Activated CD4-positive, alpha-beta T cell treated with anti-CD3 and anti-CD28 coated beads, Interleukin-2, Interleukin-4, amounts not matched to agents 100 ng/mL and 50 ng/mL, durations not matched to agents 16 hours and 8 hours (primary cell): Measurements from ENCODE around the gene MTSS2.

ENCODE experiments used
- DNase-seq: peaks from one replicate; pipeline ENCODE4 v3.0.0-alpha.2; 2020; ENCODE audit warnings: low spot score

Gene MTSS2

GRCh38 chr16:70670175-70670574 is 15.7 kb downstream of the MTSS2 start:
- DNase-seq: no peak

GRCh38 chr16:70665806-70666735 is 19.8 kb downstream of the MTSS2 start:
- no peak for DNase-seq

DNA sequence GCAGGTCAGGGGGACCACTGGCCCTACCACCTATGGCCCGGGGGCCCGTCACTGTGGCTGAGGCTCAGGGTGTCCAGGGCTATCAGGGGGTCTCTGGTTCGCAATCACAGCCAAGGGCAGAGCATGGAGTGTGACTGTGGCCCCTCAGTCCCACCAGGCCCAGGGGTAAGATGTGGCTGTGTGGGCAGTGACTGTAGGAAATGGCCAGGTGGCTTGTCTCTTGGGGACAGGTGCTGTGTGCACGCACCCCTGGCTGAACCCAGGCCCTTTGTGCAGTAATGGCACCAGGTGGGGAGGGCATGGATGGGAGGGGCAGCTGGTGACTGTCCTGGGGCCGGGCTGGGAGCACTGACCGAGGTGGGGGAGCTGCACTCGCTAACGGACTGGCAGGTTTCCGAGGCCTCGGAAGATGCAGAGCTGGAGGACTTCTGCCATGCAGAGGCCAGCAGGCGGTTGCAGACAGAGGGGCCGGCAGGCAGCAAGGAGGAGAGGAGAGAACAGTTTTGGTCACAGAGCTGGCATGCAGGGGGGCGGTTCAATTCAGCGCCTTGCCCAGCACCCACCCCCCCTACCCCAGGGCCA is 20.6 kb downstream of the MTSS2 start:
- no peak for DNase-seq

DNA sequence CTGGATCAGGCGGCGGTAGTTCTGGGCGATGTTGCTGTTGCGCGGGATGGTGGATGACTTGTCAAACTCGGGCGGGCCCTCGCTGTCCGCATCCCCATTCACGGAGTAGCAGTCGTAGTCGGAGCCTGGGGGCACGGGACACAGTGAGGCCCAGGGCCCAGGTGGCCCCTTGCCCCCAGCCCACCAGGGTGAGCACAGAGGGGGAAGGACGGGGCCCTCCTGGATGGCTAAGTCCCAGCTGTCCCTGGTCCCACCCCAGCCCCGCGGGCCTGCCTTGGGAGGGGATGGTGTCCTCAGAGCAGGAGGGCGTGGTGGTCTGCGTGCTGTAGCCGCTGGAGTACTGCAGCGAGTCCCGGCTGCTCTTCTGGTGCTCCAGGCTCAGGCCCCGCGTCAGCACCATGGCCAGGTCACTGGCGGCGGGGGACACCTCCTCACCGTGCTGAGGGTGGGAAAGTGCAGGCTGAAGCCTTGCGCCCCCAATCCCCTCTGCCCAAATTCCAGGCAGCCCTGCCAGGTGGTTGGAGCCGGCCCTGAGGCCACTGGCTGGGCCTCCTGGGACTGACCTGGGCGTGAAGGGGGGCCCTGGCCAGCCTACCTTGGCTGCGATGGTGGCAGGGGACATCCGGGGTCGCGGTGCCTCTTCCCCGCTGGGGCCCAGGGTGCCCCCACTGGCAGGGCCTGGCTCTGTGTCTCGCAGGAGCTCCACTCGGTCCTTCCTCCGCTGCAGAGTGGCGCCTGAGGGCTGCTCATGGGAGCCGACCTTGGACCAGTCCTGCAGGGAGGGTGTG is 21.3 kb downstream of the MTSS2 start:
- no peak for DNase-seq

DNA sequence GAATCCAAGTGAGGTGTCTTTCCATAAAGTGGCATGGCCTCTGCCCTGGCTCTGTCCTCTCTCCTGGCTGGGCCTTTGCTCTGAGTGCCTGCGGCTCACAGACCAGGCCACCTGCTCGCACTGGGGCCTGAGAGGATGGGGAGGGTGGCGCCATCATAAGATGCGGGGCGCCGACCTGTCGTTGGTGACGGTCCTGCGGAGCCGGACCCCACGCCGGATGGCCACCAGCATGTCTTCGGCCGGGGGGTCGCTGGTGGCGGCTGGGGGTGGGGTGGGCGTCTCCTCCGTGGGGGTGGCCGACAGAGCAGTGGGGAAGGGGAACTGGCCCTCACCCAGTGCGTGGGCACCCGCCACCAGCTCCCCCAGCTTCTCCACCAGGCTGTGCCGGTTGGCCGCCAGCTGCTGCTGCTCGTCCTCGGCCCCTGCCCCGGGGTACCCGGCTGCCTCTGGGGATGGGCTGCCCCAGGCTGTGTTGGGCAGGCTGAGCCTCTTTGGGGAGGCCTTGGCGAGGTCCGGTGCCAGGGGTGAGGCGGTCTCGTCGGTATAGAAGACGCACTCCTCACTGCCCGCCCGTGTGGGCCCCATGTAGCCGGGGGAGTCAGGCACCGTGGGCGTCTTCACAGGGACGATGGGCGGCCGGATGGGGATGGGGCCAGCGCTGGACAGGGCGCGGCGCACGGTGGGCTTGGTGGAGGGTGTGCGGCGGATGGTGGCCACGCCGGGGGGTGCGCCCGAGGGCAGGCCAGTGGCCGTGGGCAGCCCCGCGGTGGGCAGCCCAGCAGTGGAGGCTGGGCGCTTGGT is 22.1 kb downstream of the MTSS2 start:
- no peak for DNase-seq

GRCh38 chr16:70662991-70663523 is 22.8 kb downstream of the MTSS2 start:
- DNase-seq: no peak

DNA sequence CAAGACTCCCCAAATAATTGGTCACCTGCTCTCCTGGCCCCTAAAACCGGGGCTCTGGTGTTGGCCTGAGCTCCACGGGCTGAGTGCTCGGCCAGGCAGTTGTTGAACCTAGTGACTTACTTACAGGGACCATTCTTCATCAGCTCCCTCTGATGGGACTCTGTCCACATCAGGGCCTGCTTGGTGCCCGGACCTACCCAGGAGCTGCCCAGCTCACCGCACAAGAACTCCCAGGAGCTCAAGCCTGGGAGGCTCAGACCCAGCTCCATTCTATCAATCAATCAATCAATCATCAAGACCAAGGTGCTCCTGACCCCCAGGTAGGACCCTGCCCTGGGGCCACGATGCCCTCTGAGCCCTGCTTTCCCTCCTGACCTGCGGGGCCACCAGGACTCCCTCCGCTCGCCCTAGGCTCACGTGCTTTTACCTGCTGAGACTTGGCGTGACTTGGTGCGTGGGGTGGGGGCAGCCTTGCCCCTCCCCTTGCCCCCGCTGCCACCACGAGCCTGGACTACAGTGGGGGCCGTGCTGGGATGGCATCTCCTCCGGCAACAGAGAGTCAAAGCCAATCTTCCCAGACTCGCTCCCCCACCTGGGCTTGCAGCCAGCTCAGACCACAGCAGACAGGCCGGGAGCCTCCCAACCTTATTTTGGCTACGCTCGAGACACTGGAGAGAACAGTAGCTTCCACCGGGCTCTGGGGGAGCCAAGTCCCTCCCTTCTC is 23.8 kb downstream of the MTSS2 start:
- no peak for DNase-seq

DNA sequence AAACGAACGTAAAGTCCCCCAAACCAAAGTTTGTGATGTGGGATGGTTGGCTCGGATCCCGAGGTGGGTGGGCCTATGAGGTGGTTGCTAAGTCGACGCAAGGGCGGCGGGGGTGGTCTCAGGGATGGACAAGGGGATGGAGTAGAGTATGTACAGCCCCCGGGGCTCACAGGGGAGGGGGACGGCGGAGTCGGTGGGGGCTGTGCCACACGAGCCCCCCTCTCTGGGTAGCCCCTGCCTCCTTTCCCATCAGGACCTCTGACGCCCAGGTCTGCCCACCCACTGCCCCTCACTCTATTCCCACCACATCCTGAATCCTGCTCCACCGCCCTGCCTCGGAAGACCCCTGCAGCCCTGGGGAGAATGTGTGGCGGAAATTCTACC is 24.3 kb downstream of the MTSS2 start:
- DNase-seq: no peak

DNA sequence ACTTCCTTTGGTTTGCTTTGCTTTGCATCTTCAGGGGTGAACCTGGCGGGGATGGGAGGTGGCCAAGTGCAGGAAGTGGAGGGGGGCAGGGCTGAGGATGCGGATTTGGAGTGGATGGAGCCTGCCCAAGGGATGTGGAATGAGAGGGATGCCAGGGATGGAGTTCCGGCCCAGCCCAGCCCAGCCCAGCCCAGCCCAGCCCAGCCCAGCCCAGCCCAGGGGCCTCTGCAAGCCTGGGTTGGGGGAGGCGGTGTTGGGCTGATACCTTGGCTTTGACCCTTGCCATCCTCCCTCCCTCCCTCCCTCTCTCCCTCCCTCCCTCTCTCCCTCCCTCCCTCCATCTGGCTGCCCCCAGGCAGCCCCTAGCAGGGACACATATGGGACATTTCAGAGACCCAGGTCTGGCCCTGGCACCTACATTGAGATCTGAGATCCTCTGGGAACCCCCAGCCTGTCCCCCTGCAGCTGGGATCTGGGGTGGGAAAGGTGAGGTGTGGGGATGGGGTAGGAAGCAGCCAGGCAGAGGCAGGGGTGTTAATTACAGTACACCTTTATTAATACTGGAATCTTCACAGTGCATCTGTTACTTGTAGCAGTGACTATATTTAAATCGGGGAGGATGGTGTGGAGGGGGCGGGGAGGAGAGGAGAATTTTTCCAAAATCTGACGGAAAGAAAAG is 25.0 kb downstream of the MTSS2 start:
- DNase-seq: no peak

GRCh38 chr16:70659953-70660671 is 25.7 kb downstream of the MTSS2 start:
- no peak for DNase-seq

- no peak for DNase-seq
These were observed 26.3 kb downstream of the MTSS2 start for GRCh38 chr16:70659546-70659945.

DNA sequence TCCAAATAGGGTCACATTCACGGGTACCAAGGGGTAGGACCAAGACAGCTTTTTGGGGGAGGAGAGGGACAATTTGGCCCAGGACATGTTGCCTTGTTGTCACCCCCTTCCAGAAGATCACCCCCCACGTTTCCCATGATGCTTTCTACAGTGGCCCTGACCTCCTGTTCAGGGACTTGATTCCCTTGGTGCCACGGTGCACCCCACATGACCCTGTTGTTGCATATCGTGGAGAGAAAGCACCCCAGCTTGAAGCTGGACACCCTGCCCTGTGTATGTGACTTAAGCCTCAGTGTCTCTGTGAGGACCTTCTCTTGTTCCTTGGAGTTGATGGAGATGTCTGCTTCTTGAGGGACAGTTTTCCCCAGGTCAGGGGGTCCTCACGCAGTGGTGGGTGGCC is 26.9 kb downstream of the MTSS2 start:
- no peak for DNase-seq

- no peak for DNase-seq
These were observed 27.9 kb downstream of the MTSS2 start for GRCh38 chr16:70657956-70658355.

DNA sequence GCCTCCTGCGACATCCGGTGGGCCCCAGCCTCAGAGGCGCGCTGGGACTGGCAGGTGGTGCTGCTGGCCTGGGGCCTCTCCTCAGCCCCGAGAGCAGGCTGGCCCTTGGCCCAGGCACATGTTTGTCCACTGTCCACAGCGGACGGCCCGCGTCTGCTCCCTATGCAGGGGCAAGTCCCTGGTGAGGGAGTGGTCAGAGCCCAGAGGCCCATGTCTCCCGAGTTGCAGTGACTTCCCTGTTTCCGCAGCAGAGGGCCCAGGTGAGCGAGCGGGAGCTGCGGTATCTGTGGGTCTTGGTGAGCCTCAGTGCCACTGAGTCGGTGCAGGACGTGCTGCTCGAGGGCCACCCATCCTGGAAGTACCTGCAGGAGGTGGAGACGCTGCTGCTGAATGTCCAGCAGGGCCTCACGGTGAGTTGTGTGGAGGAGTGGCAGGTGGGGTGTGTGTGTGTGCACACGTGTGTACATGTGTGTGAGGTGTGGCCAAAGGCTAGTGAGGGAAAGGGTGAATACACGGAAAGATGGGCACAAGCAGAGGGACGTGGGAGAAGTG is 29.1 kb downstream of the MTSS2 start:
- DNase-seq: no peak

DNA sequence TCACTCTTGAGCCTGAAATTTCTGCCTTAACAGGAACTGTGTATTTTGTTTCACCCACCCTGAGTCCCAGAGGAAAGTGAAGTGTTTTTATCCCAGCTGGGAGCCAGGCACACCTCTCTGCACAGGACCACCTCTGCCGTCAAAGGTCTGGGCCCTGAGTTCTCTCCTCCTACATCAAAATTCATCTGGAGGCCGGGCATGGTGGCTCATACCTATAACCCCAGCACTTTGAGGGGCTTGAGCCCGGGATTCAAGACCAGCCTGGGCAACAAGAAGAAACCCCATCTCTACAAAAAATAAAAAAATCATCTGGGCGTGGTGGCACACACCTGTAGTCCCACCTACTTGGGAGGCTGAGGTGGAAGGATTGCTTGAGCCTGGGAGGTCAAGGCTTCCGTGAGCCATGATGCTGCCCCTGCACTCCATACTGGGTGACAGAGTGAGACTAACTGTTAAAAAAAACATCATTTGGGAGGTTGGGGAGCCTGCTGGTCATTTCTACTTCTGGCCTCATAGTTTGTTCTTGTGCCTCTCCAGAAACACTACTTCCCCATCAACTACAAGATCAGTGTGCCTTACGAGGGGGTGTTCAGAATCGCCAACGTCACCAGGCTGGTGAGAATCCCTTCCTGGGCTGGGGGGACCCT is 29.7 kb downstream of the MTSS2 start:
- DNase-seq: no peak

DNA sequence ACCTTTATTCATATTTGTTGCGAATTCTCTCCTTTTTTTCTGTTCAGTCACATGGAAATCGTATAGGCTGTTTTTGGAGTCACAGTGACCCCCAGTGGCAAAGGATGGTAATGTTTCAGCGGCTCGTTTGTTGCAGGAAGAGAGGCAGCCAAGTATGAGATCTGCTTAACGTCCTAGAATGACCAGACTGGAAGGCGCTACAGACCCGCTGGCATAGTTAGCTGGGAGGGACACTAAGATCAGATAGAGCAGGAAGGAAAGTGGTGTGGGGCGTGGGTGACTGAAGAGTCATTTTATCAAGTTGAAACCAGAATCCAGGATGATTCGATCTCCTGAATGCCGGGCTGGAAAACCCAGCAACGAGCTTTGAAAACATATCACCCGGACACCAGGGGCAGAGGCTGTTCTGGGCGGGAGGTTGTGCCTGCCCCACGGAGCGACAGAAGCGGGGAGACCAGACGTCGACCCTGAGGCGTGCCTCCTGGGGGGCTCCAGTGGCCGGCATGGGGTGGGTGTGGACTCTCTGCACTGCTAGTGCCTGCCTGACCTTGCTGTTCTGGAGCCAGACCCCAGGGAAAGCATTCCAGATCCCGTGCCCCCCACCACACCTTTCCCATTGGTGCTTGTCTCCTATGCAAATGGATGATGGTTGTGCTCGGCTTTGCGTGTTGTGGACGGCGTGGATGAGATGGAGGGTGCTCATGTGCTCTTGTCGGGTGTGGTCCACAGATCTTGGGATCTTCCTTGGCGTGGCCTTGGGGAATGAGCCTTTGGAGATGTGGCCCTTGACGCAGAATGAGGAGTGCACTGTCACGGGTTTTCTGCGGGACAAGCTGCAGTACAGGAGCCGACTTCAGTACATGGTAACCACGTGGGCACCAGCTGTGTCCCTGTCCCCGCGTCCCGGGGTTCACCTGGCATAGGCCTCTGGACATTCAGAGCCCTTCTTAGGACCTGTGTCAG is 31.8 kb downstream of the MTSS2 start:
- peak; percentile 87 for DNase-seq

DNA sequence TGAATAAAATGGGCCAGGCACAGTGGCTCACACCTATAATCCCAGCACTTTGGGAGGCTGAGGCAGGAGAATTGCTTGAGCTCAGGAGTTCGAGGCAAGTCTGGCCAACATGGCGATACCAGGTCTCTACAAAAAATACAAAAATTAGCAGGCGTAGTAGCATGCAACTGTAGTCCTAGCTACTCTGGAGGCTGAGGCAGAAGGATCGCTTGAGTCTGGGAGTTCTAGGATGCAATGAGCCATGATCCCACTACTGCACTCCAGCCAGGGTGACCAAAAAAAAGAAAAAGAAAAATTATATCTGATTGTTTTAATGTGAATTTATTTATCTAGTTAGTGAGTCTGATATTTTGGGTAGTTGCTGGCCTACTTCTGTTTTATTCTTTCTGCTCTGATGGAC is 32.4 kb downstream of the MTSS2 start:
- DNase-seq: no peak

DNA sequence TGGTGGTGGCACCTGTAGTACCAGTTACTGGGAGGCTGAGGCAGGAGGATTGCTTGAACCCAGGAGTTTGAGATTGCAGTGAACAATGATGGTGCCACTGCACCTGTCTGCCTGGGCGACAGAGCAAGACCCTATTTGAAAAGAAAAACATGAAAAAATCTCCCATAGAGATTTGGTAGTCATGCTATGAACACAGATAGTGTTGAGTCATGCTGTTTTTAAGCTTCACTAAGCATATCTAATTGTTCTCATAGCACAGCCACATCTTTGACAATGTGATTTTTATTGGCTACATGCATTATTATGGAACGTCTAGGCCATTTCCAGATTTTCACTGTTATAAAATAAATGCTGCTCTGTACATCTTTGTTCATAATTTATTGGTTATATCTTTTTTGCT is 33.5 kb downstream of the MTSS2 start:
- DNase-seq: no peak
